ENCODE results near the gene SIK3. TPM values are rescaled to one million over a fixed set of nuclear protein-coding genes. Genes with fewer than 3 reads are reported as not detected.

The SIK3 gene
- total RNA-seq, 4 donors from 2014 or later = 31.7 to 56.1 (median 45.3) TPM

DNA sequence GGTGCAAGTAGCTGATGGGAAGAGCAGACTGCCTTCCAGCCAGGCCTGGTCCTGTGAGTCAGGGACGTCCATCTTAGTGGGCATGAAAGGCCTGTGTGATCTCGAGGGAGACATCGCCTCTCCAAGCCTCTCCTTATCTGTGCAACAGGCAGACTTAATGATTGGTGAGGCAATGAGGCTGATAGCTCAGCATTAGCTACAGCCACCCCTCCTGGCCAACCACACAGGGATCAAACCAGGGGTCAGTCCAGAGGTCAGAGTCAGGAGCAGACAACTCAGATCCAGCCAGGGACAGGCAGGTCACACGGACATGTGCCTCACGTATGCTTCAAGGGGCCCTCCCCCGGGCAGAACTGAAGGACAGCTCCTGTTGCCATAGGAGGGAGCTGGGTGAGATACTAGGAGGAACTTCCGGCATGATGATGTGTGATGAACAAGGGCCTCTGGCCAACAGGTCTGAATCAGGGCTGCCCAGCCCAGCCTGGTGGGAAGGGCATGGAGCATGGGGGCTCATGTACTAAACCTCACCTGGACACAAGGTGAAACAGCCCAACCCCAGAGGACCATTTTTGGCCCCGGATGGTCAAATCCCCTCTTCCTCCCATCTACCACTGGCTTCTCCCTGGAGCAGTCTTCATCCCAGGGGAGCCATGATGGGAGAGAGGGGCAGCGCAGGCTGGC lies 271.3 kb downstream of the SIK3 start:
- no peaks in the 10 kb centered on the region for H3K36me3 ChIP-seq
- no peaks in the 10 kb centered on the region for H3K9me3 ChIP-seq
- no peak overlapping the region for H3K27ac ChIP-seq
- TF ChIP-seq POLR2A (IDR thresholded peaks at IDR 0.05) (no peak), POLR2AphosphoS5 (IDR thresholded peaks at IDR 0.05) (no peak), EP300 (IDR thresholded peaks at IDR 0.05) (no peak)
- TF ChIP-seq, protein P1, sequence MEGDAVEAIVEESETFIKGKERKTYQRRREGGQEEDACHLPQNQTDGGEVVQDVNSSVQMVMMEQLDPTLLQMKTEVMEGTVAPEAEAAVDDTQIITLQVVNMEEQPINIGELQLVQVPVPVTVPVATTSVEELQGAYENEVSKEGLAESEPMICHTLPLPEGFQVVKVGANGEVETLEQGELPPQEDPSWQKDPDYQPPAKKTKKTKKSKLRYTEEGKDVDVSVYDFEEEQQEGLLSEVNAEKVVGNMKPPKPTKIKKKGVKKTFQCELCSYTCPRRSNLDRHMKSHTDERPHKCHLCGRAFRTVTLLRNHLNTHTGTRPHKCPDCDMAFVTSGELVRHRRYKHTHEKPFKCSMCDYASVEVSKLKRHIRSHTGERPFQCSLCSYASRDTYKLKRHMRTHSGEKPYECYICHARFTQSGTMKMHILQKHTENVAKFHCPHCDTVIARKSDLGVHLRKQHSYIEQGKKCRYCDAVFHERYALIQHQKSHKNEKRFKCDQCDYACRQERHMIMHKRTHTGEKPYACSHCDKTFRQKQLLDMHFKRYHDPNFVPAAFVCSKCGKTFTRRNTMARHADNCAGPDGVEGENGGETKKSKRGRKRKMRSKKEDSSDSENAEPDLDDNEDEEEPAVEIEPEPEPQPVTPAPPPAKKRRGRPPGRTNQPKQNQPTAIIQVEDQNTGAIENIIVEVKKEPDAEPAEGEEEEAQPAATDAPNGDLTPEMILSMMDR (IDR thresholded peaks at IDR 0.05) = no peak
- no peak for ATAC-seq
- WGBS, 2 donors (ENCODE audit: low coverage in 1 of 2) = 65% methylated on average over 3 of the region's 9 CpGs; no CpG with 5 or more reads in 1 of the 2 donors
- no peaks in the 10 kb centered on the region for H3K27me3 ChIP-seq
- no peak overlapping the region for H3K4me3 ChIP-seq
- no peaks in the 10 kb centered on the region for H3K4me1 ChIP-seq

DNA sequence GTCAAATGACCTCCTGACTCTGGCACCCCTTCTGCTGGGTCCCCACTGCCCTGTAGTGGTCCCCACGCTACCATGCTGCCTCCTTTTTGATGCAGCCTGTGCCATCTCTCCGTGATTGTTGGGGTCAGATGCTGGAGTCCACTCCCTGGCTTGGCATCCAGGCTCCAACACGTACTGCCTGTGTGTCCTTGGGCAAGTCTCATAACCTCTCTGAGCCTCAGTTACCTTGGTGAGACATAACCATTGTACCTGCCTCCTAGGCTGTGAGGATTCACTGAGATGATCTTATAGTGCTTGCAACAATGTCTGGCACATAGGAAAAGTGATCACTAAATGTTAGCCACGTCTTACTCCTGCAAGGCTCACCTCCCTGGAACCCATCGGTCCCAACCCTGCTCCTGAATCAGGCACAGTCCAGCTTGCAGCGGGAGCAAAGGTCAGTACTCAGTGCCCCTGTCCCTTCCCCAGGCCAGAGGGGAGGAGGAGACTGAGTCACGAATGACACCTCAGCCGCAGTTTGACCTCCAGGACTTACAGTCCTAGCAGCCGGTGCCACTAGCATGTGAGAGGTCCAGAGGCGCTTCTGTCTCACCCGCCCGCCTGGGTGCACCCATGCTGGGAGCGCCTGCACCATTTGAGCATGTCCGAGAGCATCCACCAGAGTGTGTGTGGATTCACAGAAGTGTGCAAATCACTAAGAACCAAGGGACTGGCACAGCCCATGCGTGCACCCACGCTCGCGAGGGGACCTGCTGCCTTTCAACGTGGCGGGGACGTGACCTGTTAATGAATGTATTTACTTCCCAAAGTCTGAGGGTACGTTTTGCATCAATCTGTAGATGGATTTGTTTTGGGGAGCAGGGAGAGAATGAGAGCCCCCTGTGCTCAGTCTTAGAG lies 272.1 kb downstream of the SIK3 start:
- no peak overlapping the region for H3K4me3 ChIP-seq
- TF ChIP-seq POLR2A (IDR thresholded peaks at IDR 0.05) (no peak), EP300 (IDR thresholded peaks at IDR 0.05) (no peak), POLR2AphosphoS5 (IDR thresholded peaks at IDR 0.05) (no peak)
- TF ChIP-seq, protein P1 (IDR thresholded peaks at IDR 0.05) = no peak
- H3K36me3 ChIP-seq = no peaks in the 10 kb centered on the region
- H3K4me1 ChIP-seq = no peaks in the 10 kb centered on the region
- ATAC-seq = no peak
- H3K27me3 ChIP-seq = no peaks in the 10 kb centered on the region
- WGBS, 2 donors (ENCODE audit: low coverage in 1 of 2) = 82 to 84% methylated on average over 5 to 9 of the region's 22 CpGs
- H3K9me3 ChIP-seq = no peaks in the 10 kb centered on the region
- H3K27ac ChIP-seq = no peak overlapping the region

DNA sequence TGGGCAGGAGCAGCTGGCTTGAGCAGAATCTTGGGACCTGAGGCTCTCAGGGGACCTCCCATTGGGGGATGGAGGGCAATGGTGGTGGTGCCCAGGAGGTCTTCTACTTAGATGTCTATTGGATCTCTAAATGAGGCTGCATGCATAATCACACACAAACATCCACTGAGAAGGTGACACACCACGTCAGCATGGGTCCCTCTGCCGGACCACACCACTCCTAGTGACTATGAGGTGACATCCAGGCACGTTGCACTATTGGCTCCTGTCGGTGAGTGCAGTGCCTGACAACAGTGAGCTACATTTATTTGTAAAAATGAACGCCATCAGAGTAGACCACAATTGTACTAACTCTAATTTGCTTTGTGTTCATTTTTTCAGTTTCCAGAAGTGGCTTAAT lies 272.8 kb downstream of the SIK3 start:
- no peak overlapping the region for H3K27ac ChIP-seq
- H3K9me3 ChIP-seq = no peaks in the 10 kb centered on the region
- TF ChIP-seq POLR2A (IDR thresholded peaks at IDR 0.05) (no peak), EP300 (IDR thresholded peaks at IDR 0.05) (no peak), POLR2AphosphoS5 (IDR thresholded peaks at IDR 0.05) (no peak)
- TF ChIP-seq, protein P1 (IDR thresholded peaks at IDR 0.05) = no peak
- H3K4me1 ChIP-seq = no peaks in the 10 kb centered on the region
- no peaks in the 10 kb centered on the region for H3K36me3 ChIP-seq
- 64 to 100% methylated on average over 1 to 5 of the region's 5 CpGs for WGBS, 2 donors (ENCODE audit: low coverage in 1 of 2)
- H3K27me3 ChIP-seq = no peaks in the 10 kb centered on the region
- no peak overlapping the region for H3K4me3 ChIP-seq
- no peak for ATAC-seq

DNA sequence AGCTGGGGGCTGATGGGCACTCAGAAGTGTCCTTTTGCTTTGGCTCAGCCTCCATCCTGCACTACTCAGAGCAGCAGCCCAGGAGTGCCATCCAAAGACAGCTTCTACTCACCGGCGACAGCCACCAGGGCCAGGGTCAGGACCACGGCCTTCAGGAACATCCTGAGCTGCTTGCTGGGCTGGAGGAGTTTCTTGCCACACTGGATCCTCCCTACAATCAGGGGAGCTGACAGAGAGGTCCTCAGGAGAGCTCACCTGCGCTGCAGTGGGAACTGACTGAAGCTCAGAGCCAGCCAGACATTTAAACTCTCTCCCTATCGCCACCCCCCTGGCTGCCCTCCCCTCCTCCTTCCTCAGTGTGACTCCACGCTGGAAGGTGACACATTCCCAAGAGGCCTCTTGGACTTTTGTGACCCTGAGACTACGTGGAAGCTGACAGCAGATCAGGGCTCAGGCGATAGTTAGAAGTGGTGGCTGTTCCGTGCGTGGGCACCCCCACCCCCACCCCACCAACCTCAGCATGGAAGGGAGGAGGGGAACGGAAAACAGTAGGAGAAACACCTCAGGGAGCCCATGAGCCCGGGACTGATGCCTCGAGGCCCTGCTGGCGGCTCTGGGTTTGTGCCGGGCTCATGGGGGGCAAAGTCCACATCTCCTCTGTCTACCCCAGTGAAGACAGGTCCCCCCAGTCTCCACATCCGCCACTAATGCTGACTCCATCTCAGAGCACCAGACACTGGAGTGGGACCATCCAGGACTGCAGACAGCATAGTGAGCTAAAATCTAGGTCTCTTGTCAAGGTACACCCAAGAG lies 275.0 kb downstream of the SIK3 start, which contains the start of gene APOA4:
APOA4 (minus strand) TSS at position 274 of the 813 bp plus-strand sequence; CDS start at position 161, 113 bp downstream.
- no peak within 1 kb of the TSS for H3K27ac ChIP-seq
- H3K4me1 ChIP-seq = no peaks in the 10 kb centered on the region
- no peaks in the 10 kb centered on the region for H3K9me3 ChIP-seq
- ATAC-seq = no peak
- WGBS, 2 donors (ENCODE audit: low coverage in 1 of 2) = 90 to 100% methylated on average over 1 to 2 of the region's 16 CpGs
- TF ChIP-seq POLR2AphosphoS5 (IDR thresholded peaks at IDR 0.05) (no peak), EP300 (IDR thresholded peaks at IDR 0.05) (no peak), POLR2A (IDR thresholded peaks at IDR 0.05) (no peak)
- TF ChIP-seq, protein P1 (IDR thresholded peaks at IDR 0.05) = no peak
- no peaks in the 10 kb centered on the region for H3K27me3 ChIP-seq
- H3K36me3 ChIP-seq = no peaks in the 10 kb centered on the region
- H3K4me3 ChIP-seq = no peak within 1 kb of the TSS

Measured in gastroesophageal sphincter (tissue), 4 donors.